ENCODE measurements around the gene SLC25A11. TPM values are rescaled to one million over a fixed set of nuclear protein-coding genes. Genes with fewer than 3 reads are reported as not detected.

SLC25A11 gene
- total and polyA plus RNA-seq, 2 donors (not counting 1 experiment from before 2014, with no cell fraction given) = 32.3 to 44.4 TPM

- ATAC-seq (ENCODE audit: low read depth) = peak; percentile 39
- Mint-ChIP-seq H3K27me3 (no peaks in the 10 kb centered on the region), H3K9me3 (ENCODE audit: insufficient read depth) (no peaks in the 10 kb centered on the region), H3K4me1 (peaks cover 31% of the 10 kb centered on the region), H3K4me3 (peak overlapping the region; percentile 91), H3K27ac (peak overlapping the region; percentile 90)
- 1% methylated on average over 28 of the region's 30 CpGs for WGBS (ENCODE audit: insufficient coverage)
- no peaks in the 10 kb centered on the region for H3K9me3 ChIP-seq (ENCODE audit: control extremely low read depth in 1 of 3, control insufficient read depth in 2 of 3, insufficient read depth in 1 of 3, low read length in 2 of 3)
- peaks cover 6% of the 10 kb centered on the region for H3K79me2 ChIP-seq (ENCODE audit: control insufficient read depth, insufficient read depth, low read length)
- H3K27me3 ChIP-seq (replicated peaks in 1 of 4; ENCODE audit: control extremely low read depth in 1 of 4, control insufficient read depth in 3 of 4, insufficient read depth in 4 of 4, low read length in 3 of 4) = no peaks in the 10 kb centered on the region
- H2AFZ ChIP-seq (ENCODE audit: insufficient read depth, low read depth, low read length, poor library complexity, severe bottlenecking) = peak overlapping the region; percentile 96
- H3K36me3 ChIP-seq (replicated peaks in 1 of 2; ENCODE audit: control extremely low read depth in 1 of 2, control insufficient read depth in 1 of 2, extremely low read depth in 1 of 2, insufficient read depth in 2 of 2, low read length in 1 of 2) = peaks cover 0 to 4% of the 10 kb centered on the region in 2 experiments
- intact Hi-C loops (cut with micrococcal nuclease) = loop anchor here (1.0 to 5.0 kb wide), 5 partner anchors 9 to 124 kb away; partner anchors contain the start of genes INCA1, KIF1C, SPAG7 and ZNF232
- peaks cover 21 to 28% of the 10 kb centered on the region in 2 donors for H3K4me1 ChIP-seq (ENCODE audit: control insufficient read depth in 2 of 2, insufficient read depth in 2 of 2, low read length in 2 of 2)
- peak overlapping the region; percentile 88 for H3K9ac ChIP-seq (ENCODE audit: low read length)
- H3K4me3 ChIP-seq (ENCODE audit: control extremely low read depth in 1 of 5, extremely low read depth in 1 of 5, insufficient read depth in 1 of 5, low read depth in 2 of 5, low read length in 4 of 5) = peak overlapping the region; percentile 67 to 96 (median 81)
- peak; percentile 61 for DNase-seq
- ChIA-PET CTCF (interaction anchor here (0.7 to 5.9 kb wide), 12 partner anchors 9 to 324 kb away, joined by 3 to 35 read pairs (median 4); partner anchors contain the start of genes INCA1, KIF1C, PFN1 and RNF167), POLR2A (interaction anchor here (0.6 to 3.1 kb wide), 9 partner anchors 9 to 621 kb away, joined by 3 to 11 read pairs (median 6); partner anchors contain the start of genes INCA1, KIF1C, RNF167 and SLC25A11)
- TF ChIP-seq CTCF (IDR thresholded peaks at IDR 0.05) (no peak), EZH2 (IDR thresholded peaks at IDR 0.05; ENCODE audit: borderline replicate concordance, insufficient read depth, low read depth, low read length, poor library complexity, severe bottlenecking) (no peak)
- H3K27ac ChIP-seq (ENCODE audit: low read length in 2 of 2) = peak overlapping the region; percentile 84 to 90
- H3K4me2 ChIP-seq (replicated peaks; ENCODE audit: low read depth, low read length, poor library complexity, severe bottlenecking) = peak overlapping the region; percentile 95
- no peaks in the 10 kb centered on the region for H4K20me1 ChIP-seq (ENCODE audit: control insufficient read depth, insufficient read depth, low read length, poor library complexity, severe bottlenecking)
These were observed 48.1 kb upstream of the SLC25A11 start for GRCh38 chr17:4987767-4988567.

Measured in B cell (primary cell).